GM12878 (cell line): ENCODE data around the gene NPNT. TPM values are rescaled to one million over a fixed set of nuclear protein-coding genes. Genes with fewer than 3 reads are reported as not detected.

ENCODE experiments used
- ATAC-seq: fragments of 200-7000 bp; cut with Tn5 transposase; 3 replicates; pipeline ENCODE4 v1.9.1; 2020; ENCODE audit warnings: mild to moderate bottlenecking, moderate library complexity
- BruUV-seq: library from RNA; stranded (reverse); fragments of 400-500 nt; replicated peaks from 2 replicates; lab custom pipeline; 2021; lab: Mats Ljungman, UMichigan
- CTCF ChIA-PET: fragments of 300-600 bp; sonication (Branson Sonifier 250); formaldehyde crosslinking; extraction: SDS; loops from one replicate; lab custom pipeline; 2021; ENCODE audit warnings: inconsistent platforms; lab: Yijun Ruan, JAX
- POLR2A ChIA-PET: fragments of 350-600 bp; formaldehyde crosslinking; extraction: SDS; loops from one replicate; lab custom pipeline; 2021; ENCODE audit warnings: inconsistent platforms; lab: Charles Lee
- RAD21 ChIA-PET: fragments of 300-600 bp; sonication (Branson Sonifier 250); formaldehyde crosslinking; loops from one replicate; lab custom pipeline; 2023; ENCODE audit warnings: antibody characterized with exemption; ENCODE audit not compliant: unreplicated experiment; lab: Charles Lee
- SMC1A ChIA-PET: fragments of 300-600 bp; sonication (Branson Sonifier 250); formaldehyde crosslinking; loops from one replicate; lab custom pipeline; 2023; ENCODE audit not compliant: unreplicated experiment, uncharacterized antibody; lab: Charles Lee
- DNase-seq: peaks from one replicate; pipeline ENCODE4 v3.0.0-alpha.2; 2011; ENCODE audit warnings: low read depth, low spot score
- FAIRE-seq: peaks from 3 replicates; lab custom pipeline; 2011; peaks lifted over from hg19 to GRCh38; lab: Jason Lieb, UNC
- H2AFZ ChIP-seq: 2 replicates; pipeline ENCODE4 v1.6.0; 2011; ENCODE audit warnings: low read depth, low read length, control low read depth; ENCODE audit not compliant: control insufficient read depth
- H3K27ac ChIP-seq: 2 replicates; pipeline ENCODE4 v1.5.1; 2011; ENCODE audit warnings: control low read depth; ENCODE audit not compliant: control insufficient read depth, insufficient read depth
- H3K27me3 ChIP-seq, 2 experiments: replicated peaks in 1 of 2; 2 replicates each; pipeline versions ENCODE4 v1.6.0 to v1.6.1; 2011; ENCODE audit warnings: low read length in 1 of 2; ENCODE audit not compliant: control insufficient read depth in 2 of 2, insufficient read depth in 2 of 2
- H3K36me3 ChIP-seq, 2 experiments: 2 replicates each; pipeline ENCODE4 v1.5.1; 2011; ENCODE audit warnings: low read length in 1 of 2; ENCODE audit not compliant: control insufficient read depth in 2 of 2, insufficient read depth in 2 of 2
- H3K4me1 ChIP-seq: 2 replicates; pipeline ENCODE4 v1.6.1; 2011; ENCODE audit warnings: mild to moderate bottlenecking, low read length, moderate library complexity, mixed read lengths; ENCODE audit not compliant: control insufficient read depth, insufficient read depth
- H3K4me2 ChIP-seq: 2 replicates; pipeline ENCODE4 v1.6.0; 2011; ENCODE audit warnings: control low read depth; ENCODE audit not compliant: control insufficient read depth, insufficient read depth
- H3K4me3 ChIP-seq: fragments of 200-600 bp; sonication (generic); 2 replicates; pipeline ENCODE4 v1.5.1; 2016
- H3K79me2 ChIP-seq: 2 replicates; pipeline ENCODE4 v1.6.0; 2011; ENCODE audit warnings: low read length; ENCODE audit not compliant: control insufficient read depth, insufficient read depth
- H3K9ac ChIP-seq: 2 replicates; pipeline ENCODE4 v1.8.0; 2011; ENCODE audit warnings: low read length, control low read depth, mixed read lengths; ENCODE audit not compliant: control insufficient read depth, insufficient read depth
- H3K9me3 ChIP-seq: replicated peaks from 3 replicates; pipeline ENCODE4 v1.5.1; 2011; ENCODE audit warnings: mild to moderate bottlenecking, low read length; ENCODE audit not compliant: control insufficient read depth, insufficient read depth
- H4K20me1 ChIP-seq: 2 replicates; pipeline ENCODE4 v1.6.0; 2011; ENCODE audit not compliant: control insufficient read depth, insufficient read depth
- ATF3 ChIP-seq: IDR thresholded peaks from 2 replicates; pipeline ENCODE4 v1.6.1; 2011; ENCODE audit warnings: low read depth, mild to moderate bottlenecking, low read length, moderate library complexity, borderline replicate concordance; ENCODE audit errors: extremely low read depth
- BMI1 ChIP-seq: fragments of 450-650 bp; IDR thresholded peaks from 2 replicates; pipeline ENCODE4 v1.6.1; 2016; ENCODE audit warnings: mild to moderate bottlenecking, moderate library complexity, borderline replicate concordance
- CBFB ChIP-seq: IDR thresholded peaks from 2 replicates; pipeline ENCODE4 v1.6.1; 2016; ENCODE audit warnings: antibody characterized with exemption, low read depth
- JUNB ChIP-seq: IDR thresholded peaks from 2 replicates; pipeline ENCODE4 v1.6.1; 2016; ENCODE audit warnings: antibody characterized with exemption, mild to moderate bottlenecking
- NFYA ChIP-seq: IDR thresholded peaks from 2 replicates; pipeline ENCODE4 v1.6.1; 2011; ENCODE audit warnings: low read depth, mild to moderate bottlenecking, low read length, improper control_type of control experiment, borderline replicate concordance
- PML ChIP-seq: IDR thresholded peaks from 2 replicates; pipeline ENCODE4 v1.6.1; 2012; ENCODE audit warnings: low read length, inconsistent platforms
- POLR2A ChIP-seq: IDR thresholded peaks from 2 replicates; pipeline ENCODE4 v1.6.1; 2011; ENCODE audit warnings: low read depth, mild to moderate bottlenecking, low read length
- POLR2AphosphoS2 ChIP-seq: IDR thresholded peaks from 2 replicates; pipeline ENCODE4 v1.6.1; 2011; ENCODE audit warnings: low read depth, mild to moderate bottlenecking, low read length, improper control_type of control experiment, moderate library complexity
- RUNX3 ChIP-seq: IDR thresholded peaks from 2 replicates; pipeline ENCODE4 v1.6.1; 2012; ENCODE audit warnings: low read length, inconsistent platforms
- ZSCAN29 ChIP-seq: fragments of 450-650 bp; IDR thresholded peaks from 2 replicates; pipeline ENCODE4 v1.6.1; 2017; ENCODE audit warnings: mild to moderate bottlenecking, moderate library complexity
- whole genome bisulfite sequencing: methylation state at CpG from one replicate; pipeline ENCODE4 v1.1.6; 2016; ENCODE audit warnings: low lambda C conversion rate; ENCODE audit not compliant: insufficient replicate concordance, insufficient coverage; ENCODE audit errors: missing lambda C conversion rate; 5-methylcytosine and 5-hydroxymethylcytosine counted together
- in situ Hi-C: fragments of 300-500 bp; cut with MboI; formaldehyde crosslinking; loops from 9 replicates; pipeline ENCODE4 v1.14.3; 2018; ENCODE audit warnings: mixed read lengths
- intact Hi-C: fragments of 100-400 bp; cut with micrococcal nuclease; formaldehyde crosslinking; loops from one replicate; pipeline ENCODE4 v1.14.2; 2022; ENCODE audit not compliant: unreplicated experiment
- polyA plus RNA-seq, 11 experiments: library from polyadenylated mRNA; depleted of rRNA in 4 of 11; unstranded in 6 of 11; stranded (reverse) in 5 of 11; fragments of >200 nt; fragmentation: Nextera tagmentation in 4 of 11; fragmentation: Illumina TruSeq in 1 of 11; extraction: Ambion mirVana in 4 of 11; extraction: Trizol in 1 of 11; gene quantifications; 1 replicate in 1 of 11; 2 replicates in 10 of 11; pipeline versions ENCODE4 v1.2.1 to v1.2.3, GENCODE V29; 2011 to 2016; ENCODE audit warnings: inconsistent platforms in 2 of 11, missing spikeins in 2 of 11, low read depth in 1 of 11
- total RNA-seq, 4 experiments: library from RNA; depleted of rRNA in 3 of 4; stranded (reverse); fragments of >200 nt in 3 of 4; fragmentation: Illumina TruSeq in 1 of 4; extraction: Trizol in 1 of 4; gene quantifications; 2 replicates each; pipeline versions ENCODE4 v1.2.1 to v1.2.3, GENCODE V29; 2013 to 2021

The NPNT gene
- total and polyA plus RNA-seq, 10 of the 15 experiments (the other 5 are each of a cell fraction or from before 2014, with no cell fraction given), result 0.18 to 70.5 (median 54.1) TPM

- no peak overlapping the region for H3K4me3 ChIP-seq
- in situ Hi-C loops (no loop called here), intact Hi-C loops (no loop called here)
- 19% methylated on average over 2 of the region's 2 CpGs for WGBS
- BruUV-seq, result no TSS peak
- no peaks in the 10 kb centered on the region for H4K20me1 ChIP-seq
- H3K4me2 ChIP-seq, result no peak overlapping the region
- no peak for DNase-seq
- H3K27me3 ChIP-seq, result no peaks in the 10 kb centered on the region
- ChIA-PET RAD21 (no interaction called here), SMC1A (no interaction called here), POLR2A (no interaction called here), CTCF (no interaction called here)
- H3K4me1 ChIP-seq, result no peaks in the 10 kb centered on the region
- H3K9me3 ChIP-seq, result no peaks in the 10 kb centered on the region
- TF ChIP-seq CBFB (no peak), ATF3 (no peak)
- no peaks in the 10 kb centered on the region for H3K79me2 ChIP-seq
- FAIRE-seq, result no peak
- H3K27ac ChIP-seq, result no peak overlapping the region
- no peaks in the 10 kb centered on the region for H3K36me3 ChIP-seq
- H3K9ac ChIP-seq, result no peak overlapping the region
- no peak for ATAC-seq
- no peak overlapping the region for H2AFZ ChIP-seq
These were observed 107.7 kb downstream of the NPNT start for GRCh38 chr4:106002994-106003393.

- Histone ChIP-seq H3K79me2 (no peaks in the 10 kb centered on the region), H2AFZ (no peak overlapping the region), H3K4me1 (no peaks in the 10 kb centered on the region), H3K27ac (no peak overlapping the region), H3K4me3 (no peak overlapping the region; the same call in 1 of the 2 replicates), H3K9me3 (peaks cover 4% of the 10 kb centered on the region; the same call in 2 of the 3 replicates), H3K4me2 (no peak overlapping the region), H4K20me1 (no peaks in the 10 kb centered on the region), H3K27me3 (no peaks in the 10 kb centered on the region), H3K36me3 (no peaks in the 10 kb centered on the region), H3K9ac (no peak overlapping the region)
- ChIA-PET POLR2A (no interaction called here), SMC1A (interaction anchor here (0.9 kb wide), 1 partner anchor 12 kb away, joined by 3 read pairs; no protein-coding TSS in a partner anchor), CTCF (no interaction called here), RAD21 (no interaction called here)
- BruUV-seq, result no TSS peak
- DNase-seq (no peak), ATAC-seq (no peak), FAIRE-seq (no peak)
- 68% methylated on average over 2 of the region's 2 CpGs for WGBS
- in situ Hi-C loops (no loop called here), intact Hi-C loops (no loop called here)
- TF ChIP-seq JUNB (no peak), BMI1 (no peak), RUNX3 (no peak), PML (no peak), POLR2A (no peak), ZSCAN29 (no peak), NFYA (no peak), POLR2AphosphoS2 (no peak)
These were observed 115.5 kb downstream of the NPNT start for GRCh38 chr4:106010761-106011160.
